ENCODE measurements around the gene PRSS22. TPM values are rescaled to one million over a fixed set of nuclear protein-coding genes. Genes with fewer than 3 reads are reported as not detected.
A peak's percentile ranks its signal among the peaks of the same experiment; 100 is the strongest.

Gene PRSS22
- total RNA-seq, 1 donor from 2014 or later = not detected

GRCh38 chr16:2856061-2856670 lies 1.8 kb downstream of the PRSS22 start:
- intact Hi-C loops (cut with DNase I) = no loop called here
- DNase-seq (ENCODE audit: low spot score) = peak; percentile 56

- intact Hi-C loops (cut with DNase I) = no loop called here
Observed at GRCh38 chr16:2855536-2855935, 2.4 kb downstream of the PRSS22 start.

GRCh38 chr16:2854700-2855309 lies 3.2 kb downstream of the PRSS22 start:
- DNase-seq (ENCODE audit: low spot score) = peak; percentile 4
- intact Hi-C loops (cut with DNase I) = no loop called here

More at GRCh38 chr16:2855536-2855935, 2.4 kb downstream of the PRSS22 start:
- peak; percentile 31 for DNase-seq (ENCODE audit: low spot score)

- peak; percentile 51 for DNase-seq (ENCODE audit: low spot score)
- intact Hi-C loops (cut with DNase I) = no loop called here
Observed at GRCh38 chr16:2853531-2854073, 4.4 kb downstream of the PRSS22 start.

- peak; percentile 19 for DNase-seq (ENCODE audit: low spot score)
- intact Hi-C loops (cut with DNase I) = no loop called here
Observed at GRCh38 chr16:2852731-2853507, 5.1 kb downstream of the PRSS22 start.

GRCh38 chr16:2852003-2852730 lies 5.8 kb downstream of the PRSS22 start:
- intact Hi-C loops (cut with DNase I) = no loop called here
- DNase-seq (ENCODE audit: low spot score) = peak; percentile 35

- DNase-seq (ENCODE audit: low spot score) = peak; percentile 22
- intact Hi-C loops (cut with DNase I) = no loop called here
Observed at GRCh38 chr16:2848933-2849725, 8.8 kb downstream of the PRSS22 start.

- intact Hi-C loops (cut with DNase I) = no loop called here
- DNase-seq (ENCODE audit: low spot score) = no peak
Observed at GRCh38 chr16:2846511-2847310, 11.3 kb downstream of the PRSS22 start.

- intact Hi-C loops (cut with DNase I) = no loop called here
Observed at GRCh38 chr16:2845116-2845515, 12.9 kb downstream of the PRSS22 start.

GRCh38 chr16:2843526-2843925 lies 14.4 kb downstream of the PRSS22 start:
- intact Hi-C loops (cut with DNase I) = no loop called here
- DNase-seq (ENCODE audit: low spot score) = peak; percentile 33

More at GRCh38 chr16:2845116-2845515, 12.9 kb downstream of the PRSS22 start:
- DNase-seq (ENCODE audit: low spot score) = no peak

- peak; percentile 75 for DNase-seq (ENCODE audit: low spot score)
- intact Hi-C loops (cut with DNase I) = no loop called here
Observed at GRCh38 chr16:2842340-2843000, 15.5 kb downstream of the PRSS22 start.

GRCh38 chr16:2841606-2842339 lies 16.2 kb downstream of the PRSS22 start:
- intact Hi-C loops (cut with DNase I) = no loop called here
- peak; percentile 46 for DNase-seq (ENCODE audit: low spot score)

GRCh38 chr16:2840914-2841313 lies 17.1 kb downstream of the PRSS22 start:
- intact Hi-C loops (cut with DNase I) = no loop called here
- no peak for DNase-seq (ENCODE audit: low spot score)

GRCh38 chr16:2839650-2840450 lies 18.1 kb downstream of the PRSS22 start:
- intact Hi-C loops (cut with DNase I) = loop anchor here (1.0 kb wide), 1 partner anchor 28 kb away; no protein-coding TSS in a partner anchor
- DNase-seq (ENCODE audit: low spot score) = no peak

GRCh38 chr16:2838928-2839327 lies 19.0 kb downstream of the PRSS22 start:
- DNase-seq (ENCODE audit: low spot score) = no peak
- intact Hi-C loops (cut with DNase I) = loop anchor here (1.0 kb wide), 1 partner anchor 29 kb away; no protein-coding TSS in a partner anchor

All from cardiac septum (tissue), 1 donor.